Midbrain (tissue), 1 donor: ENCODE data around the gene EDAR.
A peak's percentile ranks its signal among the peaks of the same experiment; 100 is the strongest.

Experiments
- DNase-seq: peaks from one replicate; lab custom pipeline; 2025; lab: John Stamatoyannopoulos, UW

EDAR gene

DNA sequence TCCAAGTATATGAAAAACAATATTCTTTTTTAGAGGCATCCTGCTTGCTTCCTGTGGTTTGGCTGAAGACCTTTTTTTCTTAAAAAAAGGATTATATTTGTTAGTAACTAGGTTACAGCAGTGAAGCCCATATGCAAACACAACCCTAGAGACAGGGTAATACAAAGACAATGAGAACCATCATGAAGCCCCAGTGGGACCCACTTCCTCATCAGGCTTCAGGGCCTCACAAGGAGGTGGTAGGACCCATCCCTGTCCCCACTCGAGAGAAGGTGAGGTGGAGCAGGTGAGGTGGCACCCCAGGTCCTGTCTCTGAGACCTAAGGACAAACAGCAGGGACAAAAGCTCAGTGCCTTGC lies 80.3 kb downstream of the EDAR start:
- DNase-seq: no peak

GRCh38 chr2:108907822-108908712 lies 81.0 kb downstream of the EDAR start:
- no peak for DNase-seq

DNA sequence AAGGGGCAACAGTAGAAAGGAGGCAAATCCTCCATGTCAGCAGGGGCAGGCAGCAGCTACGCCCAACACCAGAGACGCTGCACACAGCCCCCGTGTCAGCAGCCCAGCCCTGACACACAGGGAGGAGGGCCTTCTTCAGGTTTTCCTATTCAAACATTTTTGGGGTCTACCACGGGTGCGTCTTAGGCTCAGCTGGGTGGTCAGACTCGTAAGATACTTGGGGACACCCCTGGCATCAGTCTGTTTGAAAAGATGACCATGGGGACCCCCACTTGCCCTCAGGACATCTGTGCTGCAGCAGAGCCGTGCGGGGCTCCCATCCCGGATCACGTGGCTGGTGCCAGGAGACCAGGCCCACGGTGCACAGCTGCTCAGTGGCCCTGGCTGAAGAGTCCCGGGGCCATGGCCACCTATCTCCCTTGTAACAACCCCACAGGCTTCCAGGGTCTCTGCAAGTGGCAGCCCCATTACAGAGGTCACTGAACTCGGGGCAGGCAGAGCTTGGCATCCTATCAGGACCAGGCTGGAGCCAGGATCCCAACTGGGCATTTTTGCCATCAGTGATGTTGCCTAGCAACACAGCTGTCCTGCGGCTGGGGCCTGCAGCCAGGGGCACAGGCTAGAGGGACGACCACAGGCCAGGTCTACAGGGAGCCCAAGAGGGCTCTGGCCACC lies 82.5 kb downstream of the EDAR start:
- DNase-seq: no peak

- no peak for DNase-seq
Measured at GRCh38 chr2:108905906-108906305, 83.1 kb downstream of the EDAR start.

DNA sequence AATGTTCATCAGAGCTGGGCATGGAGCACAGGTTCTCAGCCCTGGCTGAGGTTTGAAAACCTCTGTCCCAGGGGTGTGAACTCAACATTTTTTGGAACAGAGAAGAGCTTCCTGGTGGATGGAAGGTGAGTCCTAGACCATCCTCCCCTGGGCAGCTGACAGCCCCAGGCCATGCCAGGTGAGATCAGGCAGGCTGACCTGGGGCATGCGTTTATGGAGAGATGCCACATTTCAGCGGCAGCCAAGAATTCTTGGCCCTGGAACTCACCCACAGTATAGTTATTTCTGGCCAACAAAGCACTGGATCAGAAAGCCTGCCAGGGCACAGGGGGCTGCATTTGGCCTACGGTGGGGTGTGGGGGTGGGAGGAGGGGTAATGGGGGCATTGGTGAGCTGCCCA lies 83.8 kb downstream of the EDAR start:
- DNase-seq: no peak

DNA sequence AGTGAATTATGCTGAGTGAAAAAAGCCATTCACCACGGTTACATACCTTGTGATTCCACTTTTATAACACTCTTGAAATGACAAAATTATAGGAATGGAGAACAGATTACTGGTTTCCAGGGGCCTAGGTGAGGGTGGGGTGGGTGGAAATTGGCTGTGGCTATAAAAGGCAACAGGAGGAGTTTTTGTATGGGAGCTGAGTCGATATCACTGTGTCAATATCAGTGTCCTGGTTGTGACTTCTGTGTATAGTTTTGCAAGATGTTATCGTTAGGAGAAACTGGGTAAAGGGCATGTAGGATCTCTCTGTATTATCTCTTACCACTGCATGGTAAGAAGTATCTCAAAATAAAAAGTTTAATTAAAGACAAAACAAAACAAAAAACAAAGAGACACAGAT lies 84.3 kb downstream of the EDAR start:
- DNase-seq: no peak

DNA sequence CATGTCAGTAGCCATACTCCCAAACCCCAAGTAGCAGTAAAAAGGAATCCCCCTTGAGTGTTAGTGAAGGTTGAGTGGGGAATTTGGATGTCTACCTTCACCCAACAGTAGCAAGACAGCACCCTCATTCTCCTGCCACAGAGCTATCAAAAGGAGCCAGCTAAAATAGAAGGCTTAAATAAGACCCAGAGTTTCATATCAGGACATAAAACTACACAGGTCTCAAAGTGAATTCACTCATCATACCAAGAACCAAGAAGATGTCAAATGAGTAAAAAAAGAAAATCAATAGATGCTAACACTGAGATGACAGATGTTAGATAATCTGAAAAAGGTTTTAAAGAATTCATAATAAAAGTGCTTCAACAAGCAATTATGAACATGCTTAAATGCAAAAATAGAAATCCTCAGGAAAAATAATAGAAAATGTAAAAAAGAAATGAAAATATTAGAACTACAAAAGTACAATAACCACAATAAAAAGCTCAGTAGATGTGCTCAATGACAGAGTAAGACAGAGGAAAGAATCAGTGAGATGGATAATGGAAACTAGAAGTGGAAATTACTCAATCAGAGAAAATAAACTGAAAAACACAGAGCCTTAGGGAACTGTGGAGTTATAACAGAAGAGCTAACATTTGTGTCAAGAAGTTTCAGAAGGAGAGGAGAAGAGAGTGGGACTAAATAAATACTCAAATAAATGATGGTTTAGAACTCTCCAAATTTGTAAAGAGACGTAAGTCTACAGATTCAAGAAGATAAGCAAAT lies 90.5 kb downstream of the EDAR start:
- DNase-seq: no peak

GRCh38 chr2:108896741-108897140 lies 92.3 kb downstream of the EDAR start:
- DNase-seq: no peak

DNA sequence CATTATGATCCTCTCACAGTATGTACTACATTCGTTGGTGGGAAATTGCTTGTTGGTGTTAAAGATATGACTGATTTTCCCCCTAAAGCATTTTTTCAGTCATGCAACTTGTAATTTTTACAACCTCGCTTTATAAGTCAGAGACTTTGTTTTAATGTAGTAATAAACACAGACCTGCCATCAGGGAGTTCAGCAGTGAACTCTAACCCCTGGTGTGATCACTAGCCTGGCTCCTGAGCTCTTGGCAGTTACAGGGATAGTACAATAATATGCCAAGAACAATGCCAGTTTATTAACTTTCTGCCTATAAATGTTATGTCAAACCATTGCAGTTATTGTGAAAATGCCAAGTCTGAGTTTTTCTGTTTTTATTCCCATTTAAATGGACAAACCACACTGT lies 93.8 kb downstream of the EDAR start:
- no peak for DNase-seq

GRCh38 chr2:108894766-108895165 lies 94.3 kb downstream of the EDAR start:
- DNase-seq: no peak

DNA sequence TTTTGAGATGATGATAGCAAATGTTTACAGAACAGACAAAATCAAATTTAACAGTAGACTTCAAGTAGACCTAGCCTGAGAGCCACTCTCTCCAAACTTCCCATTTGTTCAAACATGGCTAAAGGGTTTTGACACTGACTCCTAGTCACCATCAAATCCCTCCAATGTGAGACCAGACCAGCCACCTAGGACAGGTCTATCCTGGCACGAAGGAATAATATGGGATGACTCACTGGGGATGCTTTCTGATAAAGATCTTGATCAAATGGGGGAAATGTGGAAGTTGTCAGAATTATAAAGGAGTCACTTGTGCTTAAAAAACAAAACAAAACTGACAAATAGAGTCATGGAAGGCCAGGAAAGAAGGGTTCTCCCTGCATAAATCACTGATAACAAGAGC lies 95.7 kb downstream of the EDAR start:
- no peak for DNase-seq

GRCh38 chr2:108889907-108890306 lies 99.1 kb downstream of the EDAR start:
- DNase-seq: no peak

- DNase-seq: no peak
Measured at GRCh38 chr2:108884619-108885018, 104.4 kb downstream of the EDAR start.

DNA sequence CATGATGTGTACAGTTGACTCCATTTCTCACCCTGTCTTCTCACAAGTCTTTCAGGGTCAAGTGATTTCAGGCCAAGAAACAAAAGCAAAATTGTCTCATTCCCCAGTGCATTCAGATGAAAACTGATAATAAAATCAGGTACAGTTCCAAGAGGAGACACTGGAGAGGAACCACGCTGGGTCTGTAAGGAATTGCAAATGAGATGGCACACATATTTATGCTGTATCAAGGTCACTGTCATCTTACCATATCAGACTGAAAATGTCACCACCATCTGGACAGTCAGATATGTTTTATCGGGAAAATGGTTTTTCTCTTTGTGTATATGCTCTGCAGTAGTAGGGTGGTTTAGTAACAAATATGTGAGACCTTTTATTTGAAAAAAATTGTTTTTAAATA lies 110.7 kb downstream of the EDAR start:
- DNase-seq: no peak

GRCh38 chr2:108877506-108877905 lies 111.5 kb downstream of the EDAR start:
- no peak for DNase-seq

DNA sequence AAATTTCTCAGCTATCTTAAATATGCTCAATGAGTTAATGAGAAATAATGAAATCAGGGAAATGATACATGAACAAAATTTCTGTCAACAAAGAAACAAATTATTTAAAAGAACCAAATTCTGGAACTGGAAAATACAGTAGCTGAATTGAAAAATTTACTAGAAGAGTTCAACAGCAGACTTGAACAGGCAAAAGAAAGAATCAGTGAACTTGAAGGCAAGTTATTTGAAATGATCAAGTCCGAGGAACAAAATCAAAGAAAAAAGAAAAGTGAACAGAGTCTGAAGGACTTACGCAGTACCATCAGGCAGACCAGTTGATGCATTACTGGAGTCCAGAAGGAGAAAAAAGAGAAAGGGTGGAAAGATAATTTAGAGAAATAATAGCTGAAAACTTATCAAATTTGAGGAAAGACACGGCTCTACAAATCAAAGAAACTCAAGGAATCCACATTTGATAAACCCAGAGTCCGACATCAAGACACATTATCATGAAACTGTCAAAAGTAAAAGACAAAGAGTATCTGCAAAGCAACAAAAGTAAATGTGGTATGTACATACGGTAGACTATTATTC lies 118.9 kb downstream of the EDAR start:
- DNase-seq: no peak

GRCh38 chr2:108869542-108869941 lies 119.5 kb downstream of the EDAR start:
- DNase-seq: no peak

DNA sequence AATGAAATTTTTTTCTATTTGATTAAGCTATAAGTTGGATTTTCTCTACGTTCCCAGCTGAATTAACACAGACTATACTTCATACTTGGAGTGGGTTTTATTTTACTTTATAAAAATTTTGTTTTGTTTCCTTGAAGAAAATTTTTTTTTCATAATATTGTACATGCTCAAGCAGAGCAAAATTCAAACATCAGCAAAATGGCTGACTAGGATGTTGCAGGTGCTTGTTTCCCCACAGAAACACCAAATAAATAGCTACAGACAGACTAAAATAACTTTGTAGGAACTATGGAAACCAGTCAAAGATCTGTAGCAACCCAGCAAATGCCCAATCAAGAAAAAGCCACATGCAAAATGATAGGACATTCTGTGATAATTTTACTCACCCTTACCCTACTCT lies 120.1 kb downstream of the EDAR start:
- DNase-seq: no peak

DNA sequence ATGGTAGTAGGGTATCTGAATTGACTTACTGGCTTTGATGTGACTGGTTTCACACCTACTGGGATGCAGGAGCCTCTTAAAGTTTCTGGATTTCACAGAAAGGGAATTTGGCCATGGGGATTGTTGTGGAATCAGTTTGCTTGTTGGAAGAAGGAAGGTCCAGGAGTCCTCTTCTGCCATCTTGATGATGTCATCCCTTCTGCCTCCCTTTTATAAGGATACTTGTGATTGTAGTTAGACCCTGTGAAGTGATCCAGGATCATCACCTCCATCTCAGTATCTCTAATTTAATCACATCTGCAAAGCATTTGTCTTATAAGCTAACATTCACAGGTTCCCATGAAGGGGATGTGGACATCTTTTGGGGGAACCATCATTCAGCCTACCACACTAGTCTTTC lies 123.0 kb downstream of the EDAR start:
- DNase-seq: no peak

GRCh38 chr2:108858894-108859293 lies 130.1 kb downstream of the EDAR start:
- DNase-seq: no peak

DNA sequence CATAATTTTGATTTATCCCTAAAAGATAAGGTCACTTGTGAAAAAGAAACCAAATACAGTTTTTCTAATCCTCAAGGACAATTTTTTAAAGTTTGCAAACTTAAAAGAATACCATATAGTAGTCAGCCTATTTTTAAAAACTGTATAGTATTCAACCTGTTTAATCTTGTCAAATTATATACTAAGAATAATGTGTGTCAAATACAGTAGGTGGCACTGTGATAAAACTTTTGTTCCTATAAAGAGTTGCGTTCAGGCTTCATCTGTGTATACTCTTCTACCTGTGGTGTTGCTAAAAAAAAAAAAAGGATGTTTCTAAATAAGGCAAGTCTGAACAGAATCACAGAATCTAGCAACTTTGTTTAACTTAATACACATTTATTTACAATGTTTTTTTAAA lies 133.8 kb downstream of the EDAR start:
- DNase-seq: peak; percentile 7

GRCh38 chr2:108854484-108854883 lies 134.5 kb downstream of the EDAR start:
- no peak for DNase-seq

- DNase-seq: no peak
Measured at GRCh38 chr2:108853421-108853820, 135.6 kb downstream of the EDAR start.
